HG03060 (cell line): ENCODE measurements around the gene CSTA.
"Not testable (repeated sequence)": the region's sequence is repeated elsewhere in the genome, so short reads cannot be mapped to it uniquely, and the experiment has no call there.

ENCODE experiments used
- ATAC-seq: cut with Tn5 transposase; IDR thresholded peaks from one replicate; pipeline ENCODE4 v1.9.1; 2021; ENCODE audit warnings: low read depth, moderate number of reproducible peaks; ENCODE audit not compliant: unreplicated experiment

CSTA gene

GRCh38 chr3:122318620-122319019 is 6.4 kb upstream of the CSTA start:
- ATAC-seq: no peak

DNA sequence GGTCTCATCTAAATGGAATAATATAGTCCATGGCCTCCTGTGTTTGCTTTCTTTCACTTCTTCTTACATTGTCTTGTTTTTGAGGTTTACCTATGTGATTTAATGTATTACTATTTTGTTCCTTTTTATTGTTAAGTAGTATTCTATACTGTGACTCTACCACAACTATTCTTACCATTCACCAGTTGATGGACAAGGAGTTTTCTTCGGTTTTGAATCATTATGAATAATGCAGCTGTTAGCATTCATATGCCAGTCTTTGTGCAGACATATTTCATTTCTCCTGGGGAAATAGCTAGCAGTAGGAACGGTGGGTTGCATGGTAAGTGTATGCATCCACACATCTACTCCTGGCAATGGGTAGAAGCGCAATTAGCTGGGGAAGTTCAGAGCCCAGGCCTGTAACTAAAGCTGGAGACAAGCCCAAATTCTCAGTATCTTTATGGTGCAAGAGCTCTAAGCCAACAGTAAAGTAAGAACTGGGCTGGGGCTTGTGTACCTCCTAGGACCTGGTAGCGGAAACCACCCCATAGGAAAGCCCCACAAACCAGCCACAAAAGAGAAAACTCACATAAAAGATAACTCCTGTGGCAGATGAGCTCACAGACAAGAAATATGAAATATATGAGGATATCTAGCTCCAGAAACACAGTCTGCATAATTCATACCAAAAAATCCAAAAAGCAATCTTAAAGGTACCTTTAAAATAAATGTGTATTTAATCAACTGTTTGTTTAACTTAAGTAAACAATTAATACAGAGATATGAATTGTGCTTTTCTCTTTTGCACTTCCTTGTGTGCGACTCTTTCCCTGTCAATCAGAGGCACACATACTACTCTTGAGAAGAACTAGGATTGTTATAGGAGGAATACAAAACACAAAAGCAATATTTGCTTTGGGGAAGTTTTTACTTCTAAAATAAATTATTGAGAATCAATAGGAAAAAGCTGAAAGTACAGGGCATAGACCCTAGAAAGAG is 2.7 kb upstream of the CSTA start:
- ATAC-seq: no peak

GRCh38 chr3:122325769-122326168 is 721 bp downstream of the CSTA start:
- ATAC-seq: no peak

DNA sequence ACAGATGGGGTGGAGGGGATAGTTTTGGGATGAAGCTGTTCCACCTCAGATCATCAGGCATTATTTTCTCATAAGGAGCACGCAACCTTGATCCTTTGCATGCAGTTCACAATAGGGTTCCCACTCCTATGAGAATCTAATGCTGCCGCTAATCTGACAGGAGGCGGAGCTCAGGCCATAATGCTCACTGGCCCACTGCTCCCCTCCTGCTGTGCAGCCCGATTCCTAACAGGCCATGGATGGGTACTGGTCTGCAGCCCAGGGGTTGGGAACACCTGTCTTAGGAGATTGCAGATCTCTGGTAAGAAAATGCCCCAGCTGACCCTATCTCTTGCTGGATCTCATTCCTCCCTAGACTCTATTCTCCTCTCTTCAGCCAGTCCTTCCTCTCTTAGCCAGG is 6.8 kb downstream of the CSTA start:
- ATAC-seq: no peak

DNA sequence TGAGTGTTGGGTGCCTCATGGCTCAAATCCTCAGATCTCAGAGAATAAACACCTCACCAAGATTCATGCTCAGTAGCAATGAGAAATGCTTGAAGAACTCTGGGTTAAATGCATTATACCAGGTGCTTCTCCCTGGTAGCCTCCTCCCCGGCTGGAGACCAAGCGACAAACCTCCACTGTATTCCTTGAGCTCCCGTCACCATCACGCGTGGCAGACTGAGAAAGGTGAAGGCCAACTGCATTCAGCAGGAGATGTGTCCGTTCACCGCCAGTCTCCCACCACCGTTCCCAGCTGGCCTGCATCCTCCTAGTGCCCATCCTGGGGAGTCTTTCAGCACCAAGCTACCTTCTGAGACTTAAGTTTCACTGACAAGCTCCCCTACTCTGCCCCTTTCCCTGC is 7.5 kb downstream of the CSTA start:
- no peak for ATAC-seq

GRCh38 chr3:122342803-122343202 is 17.8 kb downstream of the CSTA start:
- ATAC-seq: no peak

DNA sequence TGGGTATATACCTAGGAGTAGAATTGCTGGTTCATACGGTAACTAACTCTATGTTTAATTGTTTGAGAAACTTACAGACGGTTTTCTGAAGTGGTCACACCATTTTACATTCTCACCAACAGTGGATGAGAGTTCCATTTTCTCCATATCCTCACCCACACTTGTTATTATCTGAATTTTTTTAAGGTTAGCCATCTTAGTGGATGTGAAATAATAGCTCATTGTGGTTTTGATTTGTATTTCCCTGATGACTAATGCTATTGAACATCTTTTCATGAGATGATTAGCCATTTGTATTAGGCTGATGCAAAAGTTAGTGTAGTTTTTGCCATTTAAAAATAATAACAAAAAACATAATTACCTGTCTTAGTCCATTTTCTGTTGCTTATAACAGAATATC is 18.6 kb downstream of the CSTA start:
- no peak for ATAC-seq

- no peak for ATAC-seq
Measured at GRCh38 chr3:122349171-122349570, 24.1 kb downstream of the CSTA start.

- no peak for ATAC-seq
Measured at GRCh38 chr3:122350814-122351418, 25.9 kb downstream of the CSTA start.

DNA sequence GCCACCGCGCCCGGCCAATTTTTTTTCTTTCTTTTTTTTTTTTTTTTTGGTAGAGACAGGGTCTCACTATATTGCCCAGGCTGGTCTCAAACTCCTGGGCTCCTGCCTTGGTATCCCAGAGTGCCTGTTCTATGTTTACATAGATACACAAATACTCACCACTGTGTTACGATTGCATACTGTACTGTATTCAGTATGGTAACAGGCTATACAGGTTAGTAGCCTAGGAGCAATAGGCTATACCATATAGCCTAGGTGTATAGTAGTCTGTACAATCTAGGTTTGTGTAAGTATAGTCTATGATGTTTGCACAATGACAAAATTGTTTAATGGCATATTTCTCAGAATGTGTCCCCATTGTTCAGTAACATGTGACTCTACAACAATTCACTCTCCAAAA is 26.6 kb downstream of the CSTA start:
- no peak for ATAC-seq

DNA sequence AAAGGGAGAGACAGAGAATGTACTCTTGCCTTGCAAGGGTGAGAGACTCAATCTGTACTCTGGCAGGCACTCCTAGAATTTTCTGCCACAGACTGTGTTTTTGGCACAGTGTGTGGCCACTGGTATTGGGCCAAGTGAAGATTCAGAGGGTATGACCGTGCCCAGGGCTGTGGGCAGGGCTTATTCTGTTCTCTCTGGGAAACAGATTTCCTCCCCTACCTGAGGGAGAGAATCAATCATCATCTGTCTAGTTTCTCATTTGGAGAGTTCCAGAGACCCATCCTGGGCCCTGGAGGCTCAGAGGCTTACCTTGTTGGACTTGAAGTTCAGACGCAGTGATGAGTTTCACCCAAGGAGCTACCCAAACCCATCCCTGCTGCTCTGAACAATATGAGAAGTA is 28.2 kb downstream of the CSTA start:
- ATAC-seq: no peak

- ATAC-seq: no peak
Measured at GRCh38 chr3:122353893-122354401, 28.9 kb downstream of the CSTA start.

- no peak for ATAC-seq
Measured at GRCh38 chr3:122355612-122356011, 30.6 kb downstream of the CSTA start.

DNA sequence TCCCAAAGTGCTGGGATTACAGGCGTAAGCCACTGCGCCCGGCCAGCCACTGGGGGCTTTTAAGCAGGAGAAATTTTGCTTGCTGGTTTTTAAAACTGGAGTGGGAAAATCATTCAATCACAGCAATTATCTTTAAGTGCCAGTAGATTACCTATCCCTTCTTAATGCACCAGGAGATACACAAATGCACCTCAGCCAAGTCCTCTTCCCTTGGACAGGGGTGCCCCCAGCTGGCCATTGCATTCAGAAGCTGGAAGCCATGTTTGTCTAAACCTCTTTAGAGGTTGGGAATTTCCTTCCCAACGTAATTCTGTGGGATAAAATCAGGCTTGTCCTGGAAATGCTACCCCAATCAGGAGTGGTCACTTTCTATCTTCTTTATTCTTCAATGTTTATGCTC is 31.4 kb downstream of the CSTA start:
- ATAC-seq: no peak

DNA sequence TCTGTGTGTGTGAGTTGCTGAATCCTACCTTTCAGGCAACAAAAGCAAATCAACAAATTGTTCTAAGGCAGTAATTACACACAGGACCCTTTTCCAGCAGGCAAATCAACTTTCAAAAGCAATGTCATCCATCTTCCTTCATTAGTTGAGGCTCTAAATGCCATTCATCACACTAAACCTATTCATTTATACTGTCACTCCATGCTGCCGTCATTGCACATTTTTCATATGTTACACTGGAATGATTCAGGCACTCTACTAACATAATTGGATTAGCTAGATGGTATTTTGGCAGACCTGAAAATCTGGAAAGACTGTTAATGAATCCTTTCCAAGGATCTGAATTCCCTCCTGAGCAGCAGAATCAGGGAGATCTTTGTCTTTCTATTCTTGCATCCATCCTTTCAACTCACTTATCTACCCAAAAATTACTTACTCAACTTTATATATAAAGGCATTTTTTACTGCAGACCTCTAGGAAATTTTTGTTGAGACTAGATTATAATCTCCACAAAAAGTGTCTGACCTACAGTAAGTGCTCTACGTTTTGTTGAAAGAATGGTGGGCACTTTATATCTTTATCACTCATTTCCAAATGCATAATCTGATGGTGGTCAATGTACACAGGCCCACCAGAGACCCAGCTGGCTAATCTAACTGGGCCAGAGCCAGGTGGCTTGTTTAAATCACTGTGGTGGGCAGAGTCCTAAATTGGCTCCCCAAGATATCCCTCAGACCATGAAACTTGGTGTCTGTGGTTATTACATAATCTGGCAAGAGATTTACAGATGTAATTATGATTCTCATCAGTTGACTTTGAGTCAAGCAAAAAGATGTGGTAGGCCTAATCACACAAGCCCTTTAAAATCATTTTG is 33.0 kb downstream of the CSTA start:
- ATAC-seq: no peak

DNA sequence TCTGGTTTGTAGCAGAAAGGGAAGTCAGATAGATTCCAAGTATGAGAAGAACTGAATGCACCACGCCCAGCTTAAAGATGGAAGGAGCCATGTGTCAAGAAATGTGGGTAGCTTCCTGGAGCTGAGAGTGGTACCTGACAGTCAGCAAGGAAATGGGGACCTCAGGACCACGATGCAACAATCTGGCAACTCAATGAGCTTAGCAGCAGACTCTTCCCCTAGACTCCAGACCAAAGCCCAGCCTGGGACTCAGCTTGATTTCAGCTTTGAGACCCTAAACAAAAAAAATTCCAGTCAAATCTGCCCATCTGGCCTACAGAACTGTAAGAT is 33.6 kb downstream of the CSTA start:
- no peak for ATAC-seq

DNA sequence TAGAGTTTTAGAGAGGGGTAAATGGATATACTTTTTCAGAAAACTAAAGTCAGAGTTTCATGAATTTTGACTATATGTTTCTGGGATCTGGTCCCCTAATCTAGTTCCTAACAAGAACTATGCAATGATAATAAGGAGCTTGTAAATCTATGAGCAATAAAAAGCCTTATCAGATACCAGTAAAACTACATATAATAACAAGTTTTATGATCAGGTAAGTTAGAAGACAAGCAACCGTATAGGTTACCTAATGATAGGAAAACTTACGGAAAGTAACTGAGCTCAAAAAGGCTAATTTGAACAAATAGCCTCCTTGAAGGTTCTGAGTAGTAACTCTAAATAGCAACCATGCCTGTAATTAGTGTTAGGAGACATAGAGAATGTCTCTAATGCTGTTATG is 37.0 kb downstream of the CSTA start:
- no peak for ATAC-seq

DNA sequence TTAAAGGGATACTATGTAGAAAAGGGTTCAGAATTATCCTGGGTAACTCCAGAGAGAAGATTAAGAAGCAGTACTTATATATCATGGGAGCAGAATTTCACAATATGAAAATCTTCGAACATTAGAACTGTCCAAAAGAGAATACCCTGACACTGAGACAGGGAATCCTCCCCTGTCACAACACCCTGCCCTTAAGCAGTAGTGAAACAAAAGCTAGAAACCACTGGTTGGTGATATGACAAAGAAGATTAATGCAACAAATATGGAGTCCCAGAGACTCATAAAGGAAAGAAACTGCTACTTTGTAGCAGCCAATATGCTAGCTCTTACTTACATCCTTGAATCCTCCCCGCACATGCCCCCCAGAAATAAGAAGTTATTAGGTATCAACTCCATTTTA is 39.4 kb downstream of the CSTA start:
- ATAC-seq: no peak

GRCh38 chr3:122365073-122365472 is 40.0 kb downstream of the CSTA start:
- ATAC-seq: no peak

- not testable (repeated sequence) for ATAC-seq
Measured at GRCh38 chr3:122365582-122366378, 40.7 kb downstream of the CSTA start.
